OCI-LY1 (cell line): Measurements from ENCODE around the gene ONECUT3.

Experiments
- H2AFZ ChIP-seq: fragments of 200-600 bp; sonication (generic), shearing (Covaris generic); 2 replicates; pipeline ENCODE4 v1.6.0; 2014; ENCODE audit warnings: antibody characterized with exemption, mild to moderate bottlenecking, low read length
- H3F3A ChIP-seq: fragments of 200-600 bp; sonication (generic), shearing (Covaris generic); 2 replicates; pipeline ENCODE4 v1.6.0; 2014; ENCODE audit warnings: mild to moderate bottlenecking, antibody characterized with exemption, low read length, moderate library complexity; ENCODE audit not compliant: insufficient read depth
- H3K27ac ChIP-seq: fragments of 200-600 bp; sonication (generic); 2 replicates; pipeline ENCODE4 v1.5.1; 2014; ENCODE audit warnings: low read length, mixed run types, mild to moderate bottlenecking, low read depth; ENCODE audit not compliant: poor library complexity, severe bottlenecking
- H3K27me3 ChIP-seq: fragments of 200-600 bp; sonication (generic); 2 replicates; pipeline ENCODE4 v1.6.0; 2014; ENCODE audit warnings: antibody characterized with exemption, mild to moderate bottlenecking, low read length, moderate library complexity; ENCODE audit not compliant: insufficient read depth
- H3K36me3 ChIP-seq: fragments of 200-600 bp; sonication (generic); 2 replicates; pipeline ENCODE4 v1.6.1; 2014; ENCODE audit warnings: mild to moderate bottlenecking, antibody characterized with exemption, low read length, moderate library complexity, mixed read lengths; ENCODE audit not compliant: insufficient read depth
- H3K4me1 ChIP-seq: fragments of 200-600 bp; sonication (generic); 2 replicates; pipeline ENCODE4 v1.5.1; 2014; ENCODE audit warnings: mild to moderate bottlenecking, low read length, moderate library complexity; ENCODE audit not compliant: insufficient read depth, severe bottlenecking
- H3K4me2 ChIP-seq: fragments of 200-600 bp; sonication (generic), shearing (Covaris generic); 2 replicates; pipeline ENCODE4 v1.6.1; 2014; ENCODE audit warnings: low read length
- H3K4me3 ChIP-seq: fragments of 200-600 bp; sonication (generic); 2 replicates; pipeline ENCODE4 v1.5.1; 2014; ENCODE audit warnings: low read length, low read depth, mild to moderate bottlenecking, mixed read lengths; ENCODE audit not compliant: poor library complexity, severe bottlenecking
- H3K79me2 ChIP-seq: fragments of 200-600 bp; shearing (Covaris generic); 2 replicates; pipeline ENCODE4 v1.6.1; 2016; ENCODE audit warnings: mixed run types, low read length, mixed read lengths; ENCODE audit not compliant: insufficient read depth
- H3K9ac ChIP-seq: fragments of 200-600 bp; sonication (generic), shearing (Covaris generic); 2 replicates; pipeline ENCODE4 v1.6.1; 2014; ENCODE audit warnings: mild to moderate bottlenecking, low read length, mixed read lengths
- H3K9me2 ChIP-seq: fragments of 200-600 bp; sonication (generic), shearing (Covaris generic); 2 replicates; pipeline ENCODE4 v1.6.1; 2014; ENCODE audit warnings: low read depth, mild to moderate bottlenecking, low read length, mixed read lengths
- H3K9me3 ChIP-seq: fragments of 200-600 bp; shearing (Covaris generic); 2 replicates; pipeline ENCODE4 v1.6.1; 2014; ENCODE audit warnings: low read length, mixed read lengths
- H4K20me1 ChIP-seq: fragments of 200-600 bp; sonication (generic), shearing (Covaris generic); 2 replicates; pipeline ENCODE4 v1.6.0; 2016; ENCODE audit warnings: mild to moderate bottlenecking, low read length; ENCODE audit not compliant: insufficient read depth
- CTCF ChIP-seq: fragments of 200-600 bp; sonication (generic), shearing (Covaris generic); IDR thresholded peaks from 2 replicates; pipeline ENCODE4 v1.5.1; 2017; ENCODE audit warnings: mild to moderate bottlenecking, antibody characterized with exemption, low read length, moderate library complexity, mixed read lengths
- EZH2 ChIP-seq: fragments of 200-600 bp; sonication (generic), shearing (Covaris generic); IDR thresholded peaks from 2 replicates; pipeline ENCODE4 v1.8.0; 2017; ENCODE audit warnings: borderline replicate concordance, mixed run types, mild to moderate bottlenecking, antibody characterized with exemption, low read length, moderate library complexity, mixed read lengths

Gene ONECUT3

GRCh38 chr19:1767464-1767933, 14.2 kb downstream of the ONECUT3 start:
- H3K9me3 ChIP-seq, result peaks cover 9% of the 10 kb centered on the region
- no peaks in the 10 kb centered on the region for H3K79me2 ChIP-seq
- H3K4me2 ChIP-seq, result no peak overlapping the region
- H3K9me2 ChIP-seq, result no peaks in the 10 kb centered on the region
- no peak overlapping the region for H3K27ac ChIP-seq
- no peaks in the 10 kb centered on the region for H4K20me1 ChIP-seq
- no peak overlapping the region for H3K9ac ChIP-seq
- peaks cover 15% of the 10 kb centered on the region; the same call in 1 of the 2 replicates for H3K27me3 ChIP-seq
- H3K4me1 ChIP-seq, result no peaks in the 10 kb centered on the region
- H3K4me3 ChIP-seq, result no peak overlapping the region
- H2AFZ ChIP-seq, result no peak overlapping the region
- no peaks in the 10 kb centered on the region for H3K36me3 ChIP-seq
- TF ChIP-seq CTCF (peak; percentile 87), EZH2 (no peak)
- H3F3A ChIP-seq, result no peaks in the 10 kb centered on the region

- no peaks in the 10 kb centered on the region for H3K36me3 ChIP-seq
- H3F3A ChIP-seq, result no peaks in the 10 kb centered on the region
- no peaks in the 10 kb centered on the region for H3K79me2 ChIP-seq
- H3K27me3 ChIP-seq, result peaks cover 15% of the 10 kb centered on the region; the same call in 1 of the 2 replicates
- H3K4me3 ChIP-seq, result no peak overlapping the region
- H2AFZ ChIP-seq, result no peak overlapping the region
- no peak overlapping the region for H3K27ac ChIP-seq
- no peaks in the 10 kb centered on the region for H4K20me1 ChIP-seq
- no peak overlapping the region for H3K9ac ChIP-seq
- peak; percentile 23; the same call in 1 of the 2 replicates for TF ChIP-seq CTCF
- TF ChIP-seq EZH2, result no peak
- peaks cover 9% of the 10 kb centered on the region for H3K9me3 ChIP-seq
- H3K4me1 ChIP-seq, result no peaks in the 10 kb centered on the region
- no peak overlapping the region for H3K4me2 ChIP-seq
- no peaks in the 10 kb centered on the region for H3K9me2 ChIP-seq
Measured at GRCh38 chr19:1768248-1768647, 14.9 kb downstream of the ONECUT3 start.

GRCh38 chr19:1768918-1769644, 15.8 kb downstream of the ONECUT3 start:
- Histone ChIP-seq H3K4me1 (no peaks in the 10 kb centered on the region), H3K4me3 (no peak overlapping the region), H3K9me2 (no peaks in the 10 kb centered on the region), H3K36me3 (no peaks in the 10 kb centered on the region), H3K27me3 (peaks cover 11% of the 10 kb centered on the region; the same call in 1 of the 2 replicates), H3K9me3 (peaks cover 9% of the 10 kb centered on the region), H2AFZ (no peak overlapping the region), H4K20me1 (no peaks in the 10 kb centered on the region), H3F3A (no peaks in the 10 kb centered on the region), H3K79me2 (no peaks in the 10 kb centered on the region), H3K4me2 (no peak overlapping the region), H3K9ac (no peak overlapping the region), H3K27ac (no peak overlapping the region)
- TF ChIP-seq EZH2 (no peak), CTCF (no peak)
